ENCODE data around the gene SERPINA12. TPM values are rescaled to one million over a fixed set of nuclear protein-coding genes. Genes with fewer than 3 reads are reported as not detected.

Gene SERPINA12
- polyA plus RNA-seq, 2 of the 4 experiments (the other 2 are of a cell fraction) = not detected

GRCh38 chr14:94465042-94465441 lies 44.2 kb downstream of the SERPINA12 start (continued):
- no peak for TF ChIP-seq CTCF (IDR thresholded peaks at IDR 0.05)

- no peak for DNase-seq (ENCODE audit: low read depth in 1 of 2, low spot score in 1 of 2)
- no peak for TF ChIP-seq MAFK (IDR thresholded peaks at IDR 0.05; ENCODE audit: partially characterized antibody)
- Histone ChIP-seq H3K27ac (no peak overlapping the region), H3K4me2 (no peak overlapping the region), H3K4me1 (peaks cover 12% of the 10 kb centered on the region; the same call in 2 of the 3 replicates), H3K9me3 (no peaks in the 10 kb centered on the region), H3K4me3 (no peak overlapping the region)
- FAIRE-seq = no peak
- CTCF ChIA-PET = interaction anchor here (1.5 kb wide), 1 partner anchor 22 kb away, joined by 7 read pairs; no protein-coding TSS in a partner anchor
- no peak for ATAC-seq
- POLR2A ChIA-PET = no interaction called here
- WGBS (ENCODE audit: missing lambda C conversion rate) = 60% methylated on average over 5 of the region's 5 CpGs
These were observed 45.0 kb downstream of the SERPINA12 start for GRCh38 chr14:94464290-94464689.

- Histone ChIP-seq H3K4me3 (no peak overlapping the region), H3K9me3 (no peaks in the 10 kb centered on the region), H3K27ac (no peak overlapping the region), H3K4me1 (peaks cover 12% of the 10 kb centered on the region; the same call in 2 of the 3 replicates), H3K4me2 (no peak overlapping the region)
- DNase-seq (ENCODE audit: low read depth in 1 of 2, low spot score in 1 of 2) = no peak
- POLR2A ChIA-PET = no interaction called here
- WGBS (ENCODE audit: missing lambda C conversion rate) = 44% methylated on average over 7 of the region's 7 CpGs
- CTCF ChIA-PET = interaction anchor here (0.9 to 1.5 kb wide), 3 partner anchors 24 to 49 kb away, joined by 3 to 7 read pairs (median 3); no protein-coding TSS in a partner anchor
- ATAC-seq = no peak
- TF ChIP-seq HES2 (IDR thresholded peaks at IDR 0.05) (no peak), ELK1 (IDR thresholded peaks at IDR 0.05; ENCODE audit: low read depth, low read length) (no peak), RAD21 (conservative IDR thresholded peaks at IDR 0.05 in 1 of 2, IDR thresholded peaks at IDR 0.05 in 1 of 2) (no peak), RARB (CRISPR knock-in tag; IDR thresholded peaks at IDR 0.05) (no peak), FOSL2 (IDR thresholded peaks at IDR 0.05) (no peak), FOSL2 (CRISPR knock-in tag; IDR thresholded peaks at IDR 0.05) (no peak), EHF (CRISPR knock-in tag; IDR thresholded peaks at IDR 0.05) (no peak), CHD2 (IDR thresholded peaks at IDR 0.05; ENCODE audit: low read length, partially characterized antibody) (no peak), E2F6 (IDR thresholded peaks at IDR 0.05; ENCODE audit: borderline replicate concordance, low read depth) (no peak), BCL3 (IDR thresholded peaks at IDR 0.05) (no peak), FOSB (CRISPR knock-in tag; IDR thresholded peaks at IDR 0.05) (no peak), TP53 (CRISPR knock-in tag; IDR thresholded peaks at IDR 0.05) (no peak), GATA3 (IDR thresholded peaks at IDR 0.05; ENCODE audit: borderline replicate concordance) (no peak), ZSCAN20 (CRISPR knock-in tag; IDR thresholded peaks at IDR 0.05) (no peak), MAZ (IDR thresholded peaks at IDR 0.05; ENCODE audit: borderline replicate concordance, low read depth, low read length) (no peak), JUN (IDR thresholded peaks at IDR 0.05) (no peak), RFX5 (IDR thresholded peaks at IDR 0.05) (no peak), POLR2A (IDR thresholded peaks at IDR 0.05; ENCODE audit: low read length) (no peak), ZC3H11A (IDR thresholded peaks at IDR 0.05) (no peak), RCOR1 (IDR thresholded peaks at IDR 0.05; ENCODE audit: low read depth, low read length) (no peak)
- FAIRE-seq = no peak
These were observed 46.3 kb downstream of the SERPINA12 start for GRCh38 chr14:94462763-94463572.
